EL (cell line): ENCODE measurements around the gene MIEF2.

Source experiments
- DNase-seq: peaks from one replicate; pipeline ENCODE4 v3.0.0-alpha.2; 2016

MIEF2 gene

GRCh38 chr17:18235743-18236256 lies 24.7 kb upstream of the MIEF2 start:
- peak; percentile 96 for DNase-seq

- no peak for DNase-seq
These were observed 24.0 kb upstream of the MIEF2 start for GRCh38 chr17:18236494-18236893.

GRCh38 chr17:18237461-18237860 lies 23.0 kb upstream of the MIEF2 start:
- no peak for DNase-seq

DNA sequence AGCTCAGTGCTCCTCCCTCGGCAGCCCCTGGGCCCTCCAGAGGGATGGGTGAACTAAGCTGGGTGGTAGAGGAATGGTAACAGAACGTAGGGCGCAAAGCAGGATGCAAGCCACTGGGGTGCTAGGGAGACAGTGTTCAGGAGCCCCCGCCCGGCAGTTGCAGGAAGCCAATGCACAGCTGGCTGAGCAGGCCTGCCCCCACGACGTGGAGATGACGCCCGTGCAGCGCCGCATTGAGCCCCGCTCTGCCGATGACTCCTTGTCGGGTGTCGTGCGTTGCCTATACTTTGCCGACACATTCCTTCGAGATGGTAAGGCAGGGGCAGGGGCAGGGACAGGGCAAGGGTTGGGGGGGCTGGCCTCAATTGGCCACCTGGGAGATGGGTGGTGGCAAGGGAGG lies 22.2 kb upstream of the MIEF2 start:
- DNase-seq, result no peak

- DNase-seq, result no peak
These were observed 20.0 kb upstream of the MIEF2 start for GRCh38 chr17:18240449-18240848.

- DNase-seq, result no peak
These were observed 19.1 kb upstream of the MIEF2 start for GRCh38 chr17:18241229-18241871.

DNA sequence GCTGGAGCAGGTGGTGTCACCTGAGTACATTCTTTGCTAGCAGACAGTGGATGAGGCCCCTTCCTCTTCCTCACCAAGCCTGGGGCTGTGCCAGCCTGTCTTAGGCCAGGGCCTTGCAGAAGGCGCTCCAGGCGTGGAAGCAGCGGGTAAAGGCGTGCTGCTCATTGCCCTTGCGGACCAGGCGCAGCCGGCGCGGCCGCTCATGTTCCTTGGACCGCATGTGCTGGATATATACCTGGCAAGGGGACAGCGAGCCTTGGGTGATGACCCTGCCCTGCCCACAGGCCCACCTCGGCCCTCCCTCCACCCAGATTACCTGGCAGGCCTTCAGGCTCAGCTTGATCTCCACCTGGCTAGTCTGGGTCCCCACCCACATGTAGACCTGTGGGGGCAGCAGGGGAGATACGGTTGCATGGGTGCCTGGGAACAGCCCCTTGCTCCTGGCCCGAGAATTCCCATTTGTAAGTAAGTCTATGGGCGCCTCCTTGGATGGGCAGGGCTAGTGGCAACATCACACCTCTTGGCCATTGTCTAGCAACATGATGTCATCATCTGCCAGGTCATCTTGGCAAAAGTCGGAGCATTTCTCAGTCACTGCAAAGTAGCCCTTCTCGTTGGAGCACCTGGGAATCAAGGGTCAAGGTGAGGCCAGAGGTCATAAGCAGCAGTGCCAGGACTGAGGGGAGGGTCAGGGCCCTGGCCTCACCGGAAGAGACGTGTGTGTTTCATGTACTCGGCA lies 15.3 kb upstream of the MIEF2 start:
- DNase-seq, result no peak

DNA sequence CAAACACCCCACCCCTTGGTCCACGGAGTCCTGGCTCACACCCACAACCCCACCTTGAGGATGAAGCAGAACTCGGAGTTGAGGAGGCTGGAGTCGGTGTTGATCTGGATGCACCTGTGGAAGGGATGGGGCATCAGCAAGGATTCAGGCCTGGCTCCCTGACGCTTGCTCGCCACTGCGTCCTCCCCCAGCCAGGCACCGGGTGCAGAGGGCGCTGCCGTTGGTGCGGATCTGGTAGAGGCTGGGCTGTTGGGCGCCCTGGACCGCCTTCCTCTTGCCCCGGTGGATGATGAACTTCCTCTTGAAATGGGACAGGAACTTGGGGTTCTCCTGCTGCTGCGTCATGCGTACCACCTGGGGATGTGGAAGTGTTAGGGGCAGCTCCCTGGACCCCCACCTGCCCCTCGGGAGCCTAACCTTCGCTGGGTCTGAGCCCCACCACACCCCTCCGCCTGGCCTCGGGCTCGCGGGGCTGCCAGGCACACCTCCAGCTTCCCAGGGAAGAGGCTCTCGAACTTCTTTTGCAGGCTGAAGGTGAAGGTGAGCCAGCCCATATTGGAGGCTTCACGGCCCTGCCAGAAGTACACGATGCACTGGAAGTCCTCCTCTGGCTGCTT lies 14.2 kb upstream of the MIEF2 start:
- no peak for DNase-seq

DNA sequence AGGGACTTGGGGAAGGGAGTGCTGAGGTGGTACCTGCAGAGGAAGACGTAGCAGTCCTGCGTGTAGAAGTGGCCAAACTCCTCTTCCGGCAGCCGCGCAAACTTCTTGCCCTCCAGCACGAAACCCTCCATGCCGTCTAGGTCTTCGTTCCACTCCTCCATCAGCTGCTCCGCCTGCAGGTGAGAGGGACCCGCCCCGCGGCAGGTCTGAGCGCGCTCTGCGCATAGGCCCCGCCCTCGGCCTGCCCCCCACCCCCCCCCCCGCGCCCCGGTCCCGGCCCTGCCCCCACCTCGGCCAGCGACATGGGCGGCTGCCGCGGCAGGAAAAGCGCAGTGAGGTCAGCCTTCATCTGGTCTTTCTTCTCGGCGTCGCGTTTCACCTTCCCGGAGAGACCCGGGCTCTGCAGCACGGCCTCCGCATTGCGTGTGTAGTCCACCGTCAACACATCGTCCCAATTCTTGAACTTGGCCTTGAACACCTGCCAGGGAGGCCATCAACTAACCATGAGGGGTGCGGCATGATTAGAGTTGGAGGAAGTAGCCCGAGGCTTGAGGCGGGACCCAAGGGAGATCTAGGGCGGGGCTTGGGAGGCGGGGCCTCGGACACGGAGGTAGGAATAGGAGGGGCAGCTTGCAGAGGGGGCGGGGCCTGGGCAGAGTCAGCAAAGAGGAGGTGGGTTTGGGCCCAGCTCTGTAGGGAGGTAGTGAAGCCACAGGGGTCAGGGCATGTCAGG lies 13.4 kb upstream of the MIEF2 start:
- DNase-seq, result peak; percentile 67

GRCh38 chr17:18247613-18248001 lies 12.9 kb upstream of the MIEF2 start:
- no peak for DNase-seq

GRCh38 chr17:18248300-18248731 lies 12.1 kb upstream of the MIEF2 start:
- peak; percentile 71 for DNase-seq

DNA sequence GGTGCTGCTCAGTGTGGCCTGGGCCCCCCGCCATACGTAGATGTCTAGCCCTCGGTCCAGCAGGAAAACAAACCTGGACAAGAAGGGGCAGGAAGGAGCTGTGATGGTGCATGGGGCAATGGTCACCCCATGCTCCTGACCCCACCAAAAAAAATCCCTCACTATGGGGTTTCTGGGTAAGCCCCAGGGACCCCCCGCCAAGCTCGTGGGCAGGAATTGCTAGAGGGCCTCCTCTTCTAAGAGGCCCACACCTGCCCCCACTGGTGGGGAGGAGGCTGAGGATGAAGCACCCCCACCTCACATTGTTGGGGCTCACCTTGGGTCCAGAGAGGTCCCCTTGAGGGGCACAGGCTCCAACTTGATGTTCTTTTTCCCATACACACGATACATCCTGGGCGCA lies 11.7 kb upstream of the MIEF2 start:
- DNase-seq, result no peak

GRCh38 chr17:18250259-18250658 lies 10.2 kb upstream of the MIEF2 start:
- no peak for DNase-seq

DNA sequence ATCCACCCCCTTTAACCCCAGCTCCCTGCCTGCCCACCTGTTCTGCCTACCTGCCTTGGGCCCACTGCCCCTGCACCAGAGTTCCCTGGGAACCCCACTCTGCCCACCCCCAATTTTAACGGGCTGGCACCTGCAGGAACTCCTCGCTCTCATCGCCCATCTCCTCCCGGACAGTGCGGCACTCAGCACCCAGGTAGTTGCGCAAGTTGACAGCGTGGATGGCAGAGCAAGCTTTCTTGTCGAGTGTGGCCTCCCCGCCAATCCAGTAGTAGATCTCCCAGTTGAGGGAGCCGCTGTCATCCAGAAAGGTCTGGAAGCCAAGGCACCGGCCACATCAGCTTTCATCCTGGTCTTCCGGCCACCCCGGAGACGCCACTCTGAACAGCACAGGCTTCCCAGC lies 9.8 kb upstream of the MIEF2 start:
- no peak for DNase-seq

DNA sequence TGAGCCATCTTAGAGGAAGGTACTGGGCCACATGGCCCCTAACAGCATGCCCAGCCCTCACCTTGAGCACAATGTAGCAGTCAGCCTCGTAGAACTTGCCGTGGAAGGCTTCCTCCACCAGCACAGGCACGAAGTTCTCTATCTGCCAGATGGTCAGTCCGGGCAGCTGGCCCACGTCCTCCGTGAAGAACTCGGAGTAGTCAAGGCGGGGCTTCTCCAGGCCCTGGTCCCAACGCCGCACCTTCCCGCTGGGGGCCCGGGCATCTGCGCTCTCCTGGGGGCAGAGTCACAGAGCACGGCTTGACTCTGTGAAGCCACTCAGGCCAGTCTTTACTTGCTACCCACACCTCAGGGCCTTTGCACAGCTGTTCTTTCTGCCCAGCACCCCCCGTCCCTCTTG lies 9.3 kb upstream of the MIEF2 start:
- DNase-seq, result no peak

DNA sequence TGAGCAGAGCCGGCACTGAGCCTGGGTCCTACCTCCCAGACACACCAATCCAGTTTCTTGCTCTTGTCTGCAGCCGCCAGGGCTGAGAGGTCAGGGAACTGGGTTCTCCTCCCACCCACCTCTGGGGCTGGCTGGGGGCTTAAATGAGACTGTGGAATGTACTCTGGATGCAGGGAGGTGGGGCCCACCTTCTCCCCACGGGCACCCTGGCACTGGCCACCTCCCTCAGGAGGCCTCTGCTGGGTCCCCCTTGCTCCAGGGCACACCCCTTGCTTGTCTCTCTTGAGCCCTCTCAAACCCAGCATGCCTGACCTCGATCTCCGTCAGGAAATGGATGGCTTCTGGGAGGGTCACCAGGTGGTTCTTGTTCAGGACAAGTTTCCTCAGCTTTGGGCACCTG lies 8.3 kb upstream of the MIEF2 start:
- DNase-seq, result no peak

DNA sequence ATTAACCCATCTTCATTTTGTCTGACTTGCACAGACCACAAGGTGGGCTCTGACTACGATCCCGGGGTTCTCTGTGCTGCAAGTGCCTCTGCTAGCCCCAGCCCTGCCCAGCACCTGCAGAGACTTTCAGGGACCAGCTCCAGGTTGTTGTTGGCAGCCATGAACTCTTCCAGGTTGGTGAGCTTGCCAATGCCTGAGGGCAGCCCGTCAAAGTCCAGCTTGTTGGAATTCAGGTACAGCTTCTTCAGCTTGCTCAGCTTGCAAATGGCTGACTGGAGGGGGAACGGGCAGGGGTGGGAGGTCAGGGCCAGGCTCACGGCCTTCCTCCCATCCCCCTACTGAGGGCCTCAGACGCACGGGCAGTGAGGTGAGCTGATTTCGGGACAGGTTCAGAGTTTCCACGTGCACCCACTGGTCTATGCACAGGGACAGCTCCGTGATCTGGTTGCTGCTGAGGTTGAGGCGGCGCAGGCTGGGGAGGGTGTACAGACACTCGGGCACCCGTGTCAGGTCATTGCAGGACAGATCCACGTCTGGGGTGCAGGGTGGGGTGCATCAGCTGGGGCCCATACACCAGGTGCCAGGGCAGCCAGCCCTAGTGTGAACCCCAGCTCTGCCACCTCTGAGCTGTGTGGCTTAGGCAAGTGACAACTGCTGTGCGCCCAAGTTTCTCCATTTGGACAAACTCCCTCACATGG lies 7.1 kb upstream of the MIEF2 start:
- DNase-seq, result no peak

DNA sequence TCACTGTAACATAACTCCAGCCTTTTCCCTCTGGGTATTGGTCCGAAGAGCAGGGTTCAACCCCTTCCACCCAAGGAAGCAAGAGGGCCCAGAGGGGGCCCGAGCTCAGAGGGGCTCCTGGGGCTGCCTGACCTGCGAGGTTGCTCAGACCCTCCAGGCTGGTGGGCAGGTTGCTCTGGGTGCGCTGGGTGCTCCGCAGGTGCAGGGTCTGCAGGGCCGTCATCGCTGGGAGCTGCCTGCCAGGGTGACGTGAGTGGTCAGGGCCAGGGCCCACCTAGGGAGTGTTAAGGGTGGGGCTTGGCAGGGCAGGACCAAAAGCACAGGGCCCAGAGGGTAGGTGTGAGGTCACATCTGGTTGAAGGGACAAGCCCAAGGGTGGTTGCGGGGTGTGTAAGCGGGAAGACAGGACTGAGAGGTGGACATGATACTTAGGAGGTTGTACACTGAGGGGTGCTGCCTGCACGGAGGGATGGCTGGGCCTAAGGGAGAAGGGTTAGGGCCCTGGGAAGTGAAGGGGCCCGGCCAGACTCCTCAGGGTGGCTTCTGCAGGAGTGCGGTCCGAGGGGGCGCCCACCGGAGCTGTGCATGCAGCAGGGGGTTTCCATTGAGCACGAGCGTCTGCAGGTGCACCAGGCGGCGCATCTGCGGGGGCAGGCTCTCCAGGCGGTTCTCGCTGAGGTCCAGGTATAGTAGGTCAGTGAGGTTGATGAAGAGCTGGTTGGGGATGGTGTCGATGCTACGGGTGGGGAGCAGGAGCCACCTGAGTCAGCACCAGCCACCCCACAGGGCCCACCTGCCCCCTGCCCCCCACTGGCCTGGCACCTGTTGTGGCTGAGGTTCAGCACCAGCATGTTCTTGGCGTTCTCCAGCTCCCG lies 6.3 kb upstream of the MIEF2 start:
- DNase-seq, result no peak

GRCh38 chr17:18254888-18255649 lies 5.4 kb upstream of the MIEF2 start:
- DNase-seq, result no peak

GRCh38 chr17:18256351-18256750 lies 4.1 kb upstream of the MIEF2 start:
- DNase-seq, result no peak

- DNase-seq, result no peak
These were observed 3.7 kb upstream of the MIEF2 start for GRCh38 chr17:18256776-18257175.
